H1 (cell line): ENCODE results near the gene CNOT6L. TPM values are rescaled to one million over a fixed set of nuclear protein-coding genes. Genes with fewer than 3 reads are reported as not detected.
A peak's percentile ranks its signal among the peaks of the same experiment; 100 is the strongest.

Experiments
- CTCF ChIA-PET: fragments of 300-600 bp; sonication (Branson Sonifier 250); formaldehyde crosslinking; loops from one replicate; lab custom pipeline; 2021; ENCODE audit not compliant: partially characterized antibody; lab: Charles Lee
- POLR2A ChIA-PET: fragments of 300-600 bp; sonication (Branson Sonifier 250); formaldehyde crosslinking; loops from one replicate; lab custom pipeline; 2021; ENCODE audit warnings: inconsistent platforms; ENCODE audit not compliant: partially characterized antibody; lab: Charles Lee
- DNase-seq, 2 experiments: peaks; one replicate each; pipeline versions ENCODE4 v3.0.0 to v3.0.0-alpha.2; 2010 to 2022; ENCODE audit warnings: low spot score in 2 of 2, low read depth in 1 of 2, mixed read lengths in 1 of 2
- FAIRE-seq: peaks from 2 replicates; lab custom pipeline; 2011; peaks lifted over from hg19 to GRCh38; lab: Jason Lieb, UNC
- H2AFZ ChIP-seq: 2 replicates; pipeline ENCODE4 v1.8.1; 2012; ENCODE audit warnings: low read length, inconsistent platforms
- H2AK5ac ChIP-seq: 2 replicates; pipeline ENCODE4 v1.6.1; 2013; ENCODE audit warnings: low read depth, low read length
- H2BK120ac ChIP-seq: replicated peaks from 2 replicates; pipeline ENCODE3; 2013; ENCODE audit warnings: low read depth, low read length, inconsistent platforms
- H2BK12ac ChIP-seq: 2 replicates; pipeline ENCODE4 v1.6.1; 2013; ENCODE audit warnings: low read depth, low read length
- H2BK15ac ChIP-seq: 2 replicates; pipeline ENCODE4 v1.6.1; 2013; ENCODE audit warnings: low read length
- H2BK20ac ChIP-seq: 2 replicates; pipeline ENCODE4 v1.6.1; 2013; ENCODE audit warnings: low read length
- H2BK5ac ChIP-seq: 2 replicates; pipeline ENCODE4 v1.6.1; 2013; ENCODE audit warnings: low read depth, low read length
- H3K14ac ChIP-seq: 2 replicates; pipeline ENCODE4 v1.6.1; 2013; ENCODE audit warnings: inconsistent platforms; ENCODE audit not compliant: insufficient read length
- H3K18ac ChIP-seq: 2 replicates; pipeline ENCODE4 v1.6.1; 2013; ENCODE audit warnings: low read length; ENCODE audit errors: extremely low read depth
- H3K23ac ChIP-seq: 2 replicates; pipeline ENCODE4 v1.6.1; 2013; ENCODE audit warnings: inconsistent platforms; ENCODE audit not compliant: insufficient read length
- H3K23me2 ChIP-seq: 2 replicates; pipeline ENCODE4 v1.6.1; 2013; ENCODE audit warnings: low read depth, low read length
- H3K27ac ChIP-seq: 2 replicates; pipeline ENCODE4 v1.6.1; 2011; ENCODE audit warnings: low read depth, low read length, inconsistent platforms
- H3K27me3 ChIP-seq, 4 experiments: replicated peaks in 1 of 4; 1 replicate in 1 of 4; 2 replicates in 3 of 4; pipeline versions ENCODE4 v1.6.1 to v1.8.1; 2011 to 2013; ENCODE audit warnings: low read length in 3 of 4, mild to moderate bottlenecking in 3 of 4, inconsistent platforms in 2 of 4, mixed read lengths in 2 of 4, moderate library complexity in 1 of 4; ENCODE audit not compliant: control insufficient read depth in 3 of 4, insufficient read depth in 3 of 4; ENCODE audit errors: extremely low read depth in 1 of 4
- H3K36me3 ChIP-seq, 4 experiments: 2 replicates each; pipeline versions ENCODE4 v1.6.1 to v1.8.1; 2011 to 2013; ENCODE audit warnings: mild to moderate bottlenecking in 4 of 4, low read length in 3 of 4, moderate library complexity in 2 of 4, control low read depth in 1 of 4, inconsistent platforms in 1 of 4; ENCODE audit not compliant: insufficient read depth in 4 of 4, control insufficient read depth in 2 of 4
- H3K4ac ChIP-seq: replicated peaks from 2 replicates; pipeline ENCODE3; 2013; ENCODE audit warnings: low read length, low read depth, mixed read lengths, inconsistent platforms; ENCODE audit not compliant: insufficient read length
- H3K4me1 ChIP-seq, 4 experiments: replicated peaks in 1 of 4; 1 replicate in 1 of 4; 2 replicates in 3 of 4; pipeline versions ENCODE4 v1.6.1 to v1.8.1; 2011 to 2013; ENCODE audit warnings: low read length in 3 of 4, inconsistent platforms in 2 of 4, mixed read lengths in 1 of 4; ENCODE audit not compliant: insufficient read depth in 4 of 4, control insufficient read depth in 3 of 4
- H3K4me2 ChIP-seq, 2 experiments: 2 replicates each; pipeline versions ENCODE4 v1.6.1 to v1.8.1; 2011 to 2013; ENCODE audit warnings: low read depth in 2 of 2, low read length in 2 of 2, control low read depth in 1 of 2, inconsistent platforms in 1 of 2, mild to moderate bottlenecking in 1 of 2; ENCODE audit not compliant: insufficient read depth in 1 of 2
- H3K4me3 ChIP-seq, 4 experiments: fragments of 200-600, 300-600 bp in 1 of 4; sonication (generic), shearing (Covaris generic), sonication (Bioruptor Twin) in 1 of 4; 2 replicates each; pipeline versions ENCODE4 v1.5.1 to v1.8.1; 2011 to 2016; ENCODE audit warnings: low read length in 4 of 4, low read depth in 3 of 4, control low read depth in 2 of 4, inconsistent platforms in 2 of 4, mild to moderate bottlenecking in 2 of 4, mixed read lengths in 1 of 4, moderate library complexity in 1 of 4; ENCODE audit not compliant: insufficient read depth in 2 of 4; ENCODE audit errors: extremely low read depth in 1 of 4
- H3K56ac ChIP-seq: replicated peaks from 2 replicates; pipeline ENCODE3; 2013; ENCODE audit warnings: low read depth, mild to moderate bottlenecking, mixed read lengths, low read length, inconsistent platforms; ENCODE audit not compliant: insufficient read length
- H3K79me1 ChIP-seq: 2 replicates; pipeline ENCODE4 v1.6.1; 2013; ENCODE audit warnings: low read depth, low read length, control low read depth
- H3K79me2 ChIP-seq, 2 experiments: 2 replicates each; pipeline versions ENCODE4 v1.6.1 to v1.8.1; 2012 to 2013; ENCODE audit warnings: low read length in 2 of 2, mild to moderate bottlenecking in 2 of 2, inconsistent platforms in 1 of 2; ENCODE audit not compliant: insufficient read depth in 2 of 2, control insufficient read depth in 1 of 2
- H3K9ac ChIP-seq, 4 experiments: replicated peaks in 1 of 4; 1 replicate in 1 of 4; 2 replicates in 3 of 4; pipeline versions ENCODE4 v1.6.1 to v1.8.1; 2011 to 2013; ENCODE audit warnings: low read depth in 3 of 4, low read length in 3 of 4, control low read depth in 2 of 4, mild to moderate bottlenecking in 2 of 4, moderate library complexity in 2 of 4, inconsistent platforms in 1 of 4; ENCODE audit errors: extremely low read depth in 1 of 4
- H3K9me3 ChIP-seq, 2 experiments: 2 replicates each; pipeline versions ENCODE4 v1.6.1 to v1.8.1; 2012 to 2013; ENCODE audit warnings: mild to moderate bottlenecking in 2 of 2, moderate library complexity in 2 of 2, control low read depth in 1 of 2, inconsistent platforms in 1 of 2, low read depth in 1 of 2, low read length in 1 of 2, mixed read lengths in 1 of 2; ENCODE audit not compliant: insufficient read depth in 2 of 2
- H4K20me1 ChIP-seq, 2 experiments: replicated peaks in 1 of 2; 2 replicates each; pipeline versions ENCODE3 to v1.8.1; 2011 to 2013; ENCODE audit warnings: inconsistent platforms in 2 of 2, low read length in 2 of 2, mild to moderate bottlenecking in 1 of 2; ENCODE audit not compliant: insufficient read depth in 2 of 2, control insufficient read depth in 1 of 2
- H4K5ac ChIP-seq: 2 replicates; pipeline ENCODE4 v1.6.1; 2013; ENCODE audit warnings: low read length, low read depth, mixed read lengths, inconsistent platforms; ENCODE audit not compliant: insufficient read length
- H4K8ac ChIP-seq: 2 replicates; pipeline ENCODE4 v1.8.0; 2013; ENCODE audit warnings: mild to moderate bottlenecking, moderate library complexity, low read length, inconsistent platforms; ENCODE audit not compliant: insufficient read depth; ENCODE audit errors: extremely low read depth
- H4K91ac ChIP-seq: replicated peaks from 2 replicates; pipeline ENCODE3; 2013; ENCODE audit warnings: low read length, mixed read lengths, inconsistent platforms; ENCODE audit not compliant: insufficient read length
- ASH2L ChIP-seq: fragments of 200-600, 300-600 bp; sonication (generic); IDR thresholded peaks from one replicate; pipeline ENCODE4 v1.7.1; 2017; ENCODE audit warnings: low read length
- BACH1 ChIP-seq: IDR thresholded peaks from 2 replicates; pipeline ENCODE4 v1.6.1; 2012; ENCODE audit warnings: low read length, improper control_type of control experiment
- CBX5 ChIP-seq: fragments of 300-800, 300-1000 bp; sonication (generic); IDR thresholded peaks from 2 replicates; pipeline ENCODE4 v1.7.1; 2016; ENCODE audit warnings: antibody characterized with exemption, low read length, low read depth
- CEBPB ChIP-seq: IDR thresholded peaks from 2 replicates; pipeline ENCODE4 v1.6.1; 2012; ENCODE audit warnings: low read depth, low read length
- CHD1 ChIP-seq: IDR thresholded peaks from 2 replicates; pipeline ENCODE4 v1.6.1; 2012; ENCODE audit warnings: low read depth, low read length, improper control_type of control experiment
- KDM1A ChIP-seq: fragments of 200-600, 300-600 bp; sonication (generic); IDR thresholded peaks from 2 replicates; pipeline ENCODE4 v1.7.1; 2016; ENCODE audit warnings: mild to moderate bottlenecking, low read length, borderline replicate concordance
- NANOG ChIP-seq: IDR thresholded peaks from 2 replicates; pipeline ENCODE4 v1.6.1; 2011; ENCODE audit warnings: low read length, low read depth, mild to moderate bottlenecking, inconsistent platforms; ENCODE audit not compliant: insufficient read depth, poor library complexity, severe bottlenecking
- NRF1 ChIP-seq: IDR thresholded peaks from 2 replicates; pipeline ENCODE4 v1.6.1; 2011; ENCODE audit warnings: mild to moderate bottlenecking, low read depth, low read length, improper control_type of control experiment
- PHF8 ChIP-seq: fragments of 200-600 bp; sonication (generic); conservative IDR thresholded peaks from 2 replicates; pipeline ENCODE4 v1.7.1; 2012; ENCODE audit warnings: low read depth, mild to moderate bottlenecking, inconsistent platforms, low read length, moderate library complexity
- POLR2AphosphoS5 ChIP-seq: IDR thresholded peaks from 2 replicates; pipeline ENCODE4 v1.6.1; 2011; ENCODE audit warnings: low read depth, low read length
- POU5F1 ChIP-seq: IDR thresholded peaks from 2 replicates; pipeline ENCODE4 v1.6.1; 2011; ENCODE audit warnings: low read depth, mild to moderate bottlenecking, low read length, moderate library complexity
- RAD21 ChIP-seq, 2 experiments: IDR thresholded peaks in 1 of 2; conservative IDR thresholded peaks in 1 of 2; 2 replicates each; pipeline ENCODE4 v1.6.1; 2011; ENCODE audit warnings: low read depth in 2 of 2, low read length in 2 of 2, improper control_type of control experiment in 1 of 2, inconsistent platforms in 1 of 2, mild to moderate bottlenecking in 1 of 2, moderate library complexity in 1 of 2
- TAF1 ChIP-seq: IDR thresholded peaks from 2 replicates; pipeline ENCODE4 v1.6.1; 2011; ENCODE audit warnings: mild to moderate bottlenecking, low read depth, low read length
- TEAD4 ChIP-seq: IDR thresholded peaks from 2 replicates; pipeline ENCODE4 v1.6.1; 2012; ENCODE audit warnings: low read depth, low read length, inconsistent platforms, mixed read lengths
- WGBS, 2 experiments: shearing (Covaris generic) in 1 of 2; methylation state at CpG; one replicate each; pipeline versions ENCODE4 v1.1.6 to v1.1.7; 2013 to 2015; ENCODE audit warnings: low lambda C conversion rate in 2 of 2, mixed read lengths in 2 of 2, inconsistent platforms in 1 of 2, low coverage in 1 of 2, missing lambda C conversion rate in 1 of 2; ENCODE audit not compliant: insufficient replicate concordance in 2 of 2, insufficient coverage in 1 of 2, insufficient read length in 1 of 2; ENCODE audit errors: extremely low coverage in 1 of 2, missing lambda C conversion rate in 1 of 2; 5-methylcytosine and 5-hydroxymethylcytosine counted together
- polyA plus RNA-seq, 7 experiments: library from polyadenylated mRNA; depleted of rRNA in 3 of 7; stranded (reverse) in 5 of 7; unstranded in 2 of 7; fragments of >200 nt in 5 of 7; fragments of 200-250 nt in 2 of 7; gene quantifications; 1 replicate in 5 of 7; 2 replicates in 1 of 7; 4 replicates in 1 of 7; pipeline versions ENCODE4 v1.2.1 to v1.2.3, GENCODE V29; 2011 to 2013; ENCODE audit warnings: missing spikeins in 2 of 7, mixed read lengths in 2 of 7
- total RNA-seq: library from RNA; stranded (reverse); fragmentation: NEBNext Ultra II Directional; extraction: Animal tissue kit (Norgen Biotek cat#: 25700); gene quantifications from 2 replicates; pipeline ENCODE4 v1.2.1, GENCODE V29; 2021

CNOT6L gene
- total and polyA plus RNA-seq, 2 of the 8 experiments (the other 6 are each of a cell fraction or from before 2014, with no cell fraction given): 2.0 to 22.4 TPM

DNA sequence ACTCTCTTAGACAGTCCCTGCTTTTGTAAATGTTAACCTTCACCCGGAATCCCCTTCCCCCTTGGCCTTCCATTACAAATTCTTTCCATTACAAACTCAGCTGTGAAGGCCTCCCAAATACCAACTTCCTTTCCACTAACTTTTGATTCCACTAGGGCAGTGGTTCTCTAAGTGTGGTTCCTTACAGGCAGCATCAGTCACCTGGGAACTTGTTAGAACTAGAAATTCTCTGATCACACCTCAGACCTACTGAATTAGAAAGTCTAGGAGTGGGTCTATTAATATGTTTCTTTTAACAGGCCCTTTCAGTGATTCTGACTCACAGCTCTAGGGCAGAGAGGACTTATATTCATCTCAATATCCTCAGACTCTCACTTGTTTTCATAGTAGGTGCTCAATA, 24.5 kb upstream of the CNOT6L start:
- WGBS, 2 experiments: 77% methylated on average over 1 of the region's 1 CpG; no CpG with 5 or more reads in 1 of the 2 experiments
- Histone ChIP-seq H3K4me1 (peaks cover 0 to 3% (median 1%) of the 10 kb centered on the region in 4 experiments; a peak in 1 of 7 replicates), H2BK15ac (no peak overlapping the region), H2AFZ (peak overlapping the region; percentile 45; the same call in 1 of the 2 replicates), H3K4ac (no peak overlapping the region), H3K79me1 (no peaks in the 10 kb centered on the region), H3K27me3 (no peaks in the 10 kb centered on the region), H3K14ac (no peak overlapping the region), H3K4me3 (no peak overlapping the region), H3K23ac (no peak overlapping the region), H3K27ac (no peak overlapping the region), H4K8ac (no peak overlapping the region), H2BK5ac (no peak overlapping the region), H4K20me1 (no peaks in the 10 kb centered on the region), H3K79me2 (no peaks in the 10 kb centered on the region), H2BK12ac (no peak overlapping the region), H3K9ac (no peak overlapping the region), H3K18ac (no peak overlapping the region), H2BK20ac (no peak overlapping the region), H3K23me2 (no peaks in the 10 kb centered on the region), H2BK120ac (no peak overlapping the region), H2AK5ac (no peak overlapping the region), H3K36me3 (no peaks in the 10 kb centered on the region), H4K5ac (no peak overlapping the region), H3K9me3 (no peaks in the 10 kb centered on the region), H3K4me2 (no peak overlapping the region), H4K91ac (no peak overlapping the region), H3K56ac (no peak overlapping the region)
- DNase-seq (no peak), FAIRE-seq (no peak)
- CTCF ChIA-PET: no interaction called here
- POLR2A ChIA-PET: interaction anchor here (0.8 kb wide), 1 partner anchor 19 kb away, joined by 5 read pairs; the partner anchor contains the start of gene MRPL1
- TF ChIP-seq CEBPB: no peak
- no peak for TF ChIP-seq CBX5
- TF ChIP-seq KDM1A: no peak
- TF ChIP-seq BACH1: no peak
- TF ChIP-seq NRF1: no peak
- no peak for TF ChIP-seq RAD21 (IDR thresholded peaks at IDR 0.05 in 1 of 2, conservative IDR thresholded peaks at IDR 0.05 in 1 of 2; ENCODE audit: low read depth in 2 of 2, low read length in 2 of 2)
- TF ChIP-seq PHF8: no peak
- TF ChIP-seq POLR2AphosphoS5: no peak
- no peak for TF ChIP-seq TAF1
- no peak for TF ChIP-seq CHD1
- no peak for TF ChIP-seq POU5F1
- no peak for TF ChIP-seq NANOG
- no peak for TF ChIP-seq TEAD4
- no peak for TF ChIP-seq ASH2L
